ENCODE data around the gene SMAD4. TPM values are rescaled to one million over a fixed set of nuclear protein-coding genes. Genes with fewer than 3 reads are reported as not detected.
A peak's percentile ranks its signal among the peaks of the same experiment; 100 is the strongest.

The SMAD4 gene
- total RNA-seq, 1 donor from 2014 or later: 75.1 TPM

GRCh38 chr18:51021226-51021965 is 8.6 kb upstream of the SMAD4 start:
- TF ChIP-seq POLR2AphosphoS5 (IDR thresholded peaks at IDR 0.05; ENCODE audit: insufficient read depth in 1 of 2, low read depth in 1 of 2) (no peak), POLR2A (IDR thresholded peaks at IDR 0.05) (no peak), CTCF (IDR thresholded peaks at IDR 0.05) (no peak)
- H3K27me3 ChIP-seq: no peaks in the 10 kb centered on the region
- H3K4me3 ChIP-seq: no peak overlapping the region
- no peaks in the 10 kb centered on the region for H3K9me3 ChIP-seq
- H3K27ac ChIP-seq: no peak overlapping the region
- no peak for DNase-seq (ENCODE audit: extremely low spot score in 2 of 2)
- H3K4me1 ChIP-seq: peaks cover under 1% of the 10 kb centered on the region
- H3K36me3 ChIP-seq: no peaks in the 10 kb centered on the region
- intact Hi-C loops (cut with DNase I): no loop called here

- intact Hi-C loops (cut with DNase I): loop anchor here (5.0 kb wide), 1 partner anchor 58 kb away; the partner anchor contains the start of gene ELAC1
- no peak for TF ChIP-seq POLR2A (IDR thresholded peaks at IDR 0.05)
These were observed 4.5 kb upstream of the SMAD4 start for GRCh38 chr18:51025512-51025911.

GRCh38 chr18:51028201-51028805 is 1.7 kb upstream of the SMAD4 start:
- Histone ChIP-seq H3K27ac (no peak overlapping the region), H3K9me3 (no peaks in the 10 kb centered on the region), H3K4me1 (peaks cover 43% of the 10 kb centered on the region), H3K27me3 (no peaks in the 10 kb centered on the region), H3K36me3 (no peaks in the 10 kb centered on the region), H3K4me3 (no peak overlapping the region)
- intact Hi-C loops (cut with DNase I): loop anchor here (5.0 kb wide), 1 partner anchor 61 kb away; the partner anchor contains the start of gene ELAC1
- TF ChIP-seq CTCF (IDR thresholded peaks at IDR 0.05) (no peak), POLR2AphosphoS5 (IDR thresholded peaks at IDR 0.05; ENCODE audit: insufficient read depth in 1 of 2, low read depth in 1 of 2) (no peak), POLR2A (IDR thresholded peaks at IDR 0.05) (no peak)
- no peak for DNase-seq (ENCODE audit: extremely low spot score in 2 of 2)

More at GRCh38 chr18:51025512-51025911, 4.5 kb upstream of the SMAD4 start:
- Histone ChIP-seq H3K9me3 (no peaks in the 10 kb centered on the region), H3K27ac (no peak overlapping the region), H3K4me3 (no peak overlapping the region), H3K36me3 (no peaks in the 10 kb centered on the region), H3K27me3 (no peaks in the 10 kb centered on the region), H3K4me1 (peaks cover 23% of the 10 kb centered on the region)
- no peak for DNase-seq (ENCODE audit: extremely low spot score in 2 of 2)

- TF ChIP-seq POLR2A (IDR thresholded peaks at IDR 0.05) (no peak), CTCF (IDR thresholded peaks at IDR 0.05) (no peak), POLR2AphosphoS5 (IDR thresholded peaks at IDR 0.05; ENCODE audit: insufficient read depth in 1 of 2, low read depth in 1 of 2) (no peak)
- DNase-seq (ENCODE audit: extremely low spot score in 2 of 2): no peak
- intact Hi-C loops (cut with DNase I): loop anchor here (5.0 kb wide), 1 partner anchor 62 kb away; the partner anchor contains the start of gene ELAC1
- Histone ChIP-seq H3K36me3 (no peaks in the 10 kb centered on the region), H3K27me3 (no peaks in the 10 kb centered on the region), H3K9me3 (no peaks in the 10 kb centered on the region), H3K4me1 (peaks cover 53% of the 10 kb centered on the region), H3K4me3 (peak overlapping the region; percentile 74 to 79), H3K27ac (peak overlapping the region; percentile 95)
These were observed 677 bp upstream of the SMAD4 start for GRCh38 chr18:51029378-51029693.

GRCh38 chr18:51030537-51031258 is 685 bp downstream of the SMAD4 start:
- no peaks in the 10 kb centered on the region for H3K27me3 ChIP-seq
- H3K36me3 ChIP-seq: no peaks in the 10 kb centered on the region
- H3K4me3 ChIP-seq: peak overlapping the region; percentile 74 to 79
- DNase-seq (ENCODE audit: extremely low spot score in 2 of 2): no peak
- no peaks in the 10 kb centered on the region for H3K9me3 ChIP-seq
- TF ChIP-seq CTCF (IDR thresholded peaks at IDR 0.05) (no peak), POLR2A (IDR thresholded peaks at IDR 0.05) (no peak), POLR2AphosphoS5 (IDR thresholded peaks at IDR 0.05; ENCODE audit: insufficient read depth in 1 of 2, low read depth in 1 of 2) (no peak)
- peaks cover 67% of the 10 kb centered on the region for H3K4me1 ChIP-seq
- H3K27ac ChIP-seq: peak overlapping the region; percentile 95
- intact Hi-C loops (cut with DNase I): no loop called here
